H9 (cell line): ENCODE measurements around the gene IDH2. TPM values are rescaled to one million over a fixed set of nuclear protein-coding genes. Genes with fewer than 3 reads are reported as not detected.
A peak's percentile ranks its signal among the peaks of the same experiment; 100 is the strongest.

Experiments used
- DNase-seq: peaks from one replicate; pipeline ENCODE4 v3.0.0-alpha.2; 2017
- H2AFZ ChIP-seq: one replicate; pipeline ENCODE4 v1.6.1; 2013; ENCODE audit warnings: mild to moderate bottlenecking, low read length, control low read depth, moderate library complexity
- H2AK5ac ChIP-seq: 2 replicates; pipeline ENCODE4 v1.6.1; 2013; ENCODE audit warnings: low read length, control low read depth, mixed read lengths; ENCODE audit not compliant: insufficient read length
- H2BK120ac ChIP-seq: one replicate; pipeline ENCODE4 v1.6.1; 2013; ENCODE audit warnings: low read depth, mild to moderate bottlenecking, low read length, control low read depth, inconsistent platforms; ENCODE audit not compliant: poor library complexity, severe bottlenecking
- H2BK12ac ChIP-seq: 2 replicates; pipeline ENCODE4 v1.6.1; 2013; ENCODE audit warnings: low read length, control low read depth, mixed read lengths, low read depth; ENCODE audit not compliant: insufficient read length
- H2BK15ac ChIP-seq: 2 replicates; pipeline ENCODE4 v1.6.1; 2013; ENCODE audit warnings: low read depth, low read length, control low read depth
- H2BK20ac ChIP-seq: one replicate; pipeline ENCODE4 v1.6.1; 2013; ENCODE audit warnings: low read depth, mild to moderate bottlenecking, low read length, control low read depth, inconsistent platforms; ENCODE audit not compliant: poor library complexity, severe bottlenecking
- H2BK5ac ChIP-seq: 2 replicates; pipeline ENCODE4 v1.6.1; 2013; ENCODE audit warnings: low read length, control low read depth, mixed read lengths; ENCODE audit not compliant: insufficient read length
- H3K14ac ChIP-seq: 2 replicates; pipeline ENCODE4 v1.6.1; 2013; ENCODE audit warnings: low read length, control low read depth; ENCODE audit not compliant: insufficient read depth
- H3K18ac ChIP-seq: 2 replicates; pipeline ENCODE4 v1.6.1; 2013; ENCODE audit warnings: low read depth, mild to moderate bottlenecking, mixed read lengths, low read length, control low read depth; ENCODE audit not compliant: insufficient read length
- H3K23ac ChIP-seq: 2 replicates; pipeline ENCODE4 v1.6.1; 2013; ENCODE audit warnings: low read length, control low read depth, mixed read lengths, low read depth; ENCODE audit not compliant: insufficient read length
- H3K23me2 ChIP-seq: 2 replicates; pipeline ENCODE4 v1.6.1; 2013; ENCODE audit warnings: low read depth, mild to moderate bottlenecking, mixed read lengths, low read length, control low read depth; ENCODE audit not compliant: insufficient read length, poor library complexity, severe bottlenecking
- H3K27ac ChIP-seq: 2 replicates; pipeline ENCODE4 v1.5.1; 2013; ENCODE audit warnings: low read length, control low read depth, mixed read lengths, low read depth; ENCODE audit not compliant: insufficient read length
- H3K27me3 ChIP-seq: 2 replicates; pipeline ENCODE4 v1.6.1; 2013; ENCODE audit warnings: low read length, control low read depth, inconsistent platforms; ENCODE audit not compliant: insufficient read depth
- H3K4ac ChIP-seq: 2 replicates; pipeline ENCODE4 v1.6.1; 2013; ENCODE audit warnings: low read depth, mild to moderate bottlenecking, control low read depth, inconsistent platforms, low read length, moderate library complexity
- H3K4me1 ChIP-seq: 2 replicates; pipeline ENCODE4 v1.6.1; 2013; ENCODE audit warnings: low read length, control low read depth, inconsistent platforms; ENCODE audit not compliant: insufficient read depth
- H3K4me2 ChIP-seq: 2 replicates; pipeline ENCODE4 v1.6.1; 2013; ENCODE audit warnings: low read length, control low read depth, mixed read lengths; ENCODE audit not compliant: insufficient read length, insufficient read depth
- H3K56ac ChIP-seq: 2 replicates; pipeline ENCODE4 v1.6.1; 2013; ENCODE audit warnings: low read depth, mild to moderate bottlenecking, mixed read lengths, low read length, control low read depth; ENCODE audit not compliant: insufficient read length
- H3K79me1 ChIP-seq: 2 replicates; pipeline ENCODE4 v1.6.1; 2013; ENCODE audit warnings: low read depth, mild to moderate bottlenecking, moderate library complexity, low read length, control low read depth, inconsistent platforms; ENCODE audit not compliant: insufficient read depth, poor library complexity, severe bottlenecking
- H3K79me2 ChIP-seq: 2 replicates; pipeline ENCODE4 v1.6.1; 2013; ENCODE audit warnings: low read length, control low read depth, inconsistent platforms; ENCODE audit not compliant: insufficient read depth
- H3K9ac ChIP-seq: 2 replicates; pipeline ENCODE4 v1.6.1; 2013; ENCODE audit warnings: low read length, control low read depth, mixed read lengths; ENCODE audit not compliant: insufficient read length; ENCODE audit errors: extremely low read depth
- H3K9me3 ChIP-seq: one replicate; pipeline ENCODE4 v1.6.1; 2013; ENCODE audit warnings: low read depth, low read length, inconsistent platforms; ENCODE audit not compliant: control insufficient read depth
- H3T11ph ChIP-seq: one replicate; pipeline ENCODE4 v1.6.1; 2013; ENCODE audit warnings: mild to moderate bottlenecking, low read length, control low read depth, inconsistent platforms
- H4K20me1 ChIP-seq: one replicate; pipeline ENCODE4 v1.6.1; 2013; ENCODE audit not compliant: control insufficient read depth, insufficient read length, insufficient read depth
- H4K5ac ChIP-seq: 2 replicates; pipeline ENCODE4 v1.6.1; 2013; ENCODE audit warnings: low read depth, mild to moderate bottlenecking, mixed read lengths, low read length, control low read depth; ENCODE audit not compliant: insufficient read length
- H4K8ac ChIP-seq: replicated peaks from 2 replicates; pipeline ENCODE4 v1.6.1; 2013; ENCODE audit warnings: low read length, control low read depth, mixed read lengths, low read depth; ENCODE audit not compliant: insufficient read length
- H4K91ac ChIP-seq: 2 replicates; pipeline ENCODE4 v1.6.1; 2013; ENCODE audit warnings: low read depth, mild to moderate bottlenecking, moderate library complexity, mixed read lengths, low read length, control low read depth; ENCODE audit not compliant: insufficient read length
- H3K27ac Mint-ChIP-seq, 3 experiments: 2 replicates in 2 of 3; 3 replicates in 1 of 3; pipeline ENCODE4 v1.8.0; 2020 to 2021; ENCODE audit warnings: mixed read lengths in 3 of 3, mild to moderate bottlenecking in 1 of 3, moderate library complexity in 1 of 3
- H3K27me3 Mint-ChIP-seq: 2 replicates; pipeline ENCODE4 v1.8.0; 2021; ENCODE audit warnings: low read depth, mild to moderate bottlenecking, moderate library complexity, mixed read lengths
- H3K36me3 Mint-ChIP-seq, 3 experiments: 2 replicates in 2 of 3; 3 replicates in 1 of 3; pipeline ENCODE4 v1.8.0; 2020 to 2021; ENCODE audit warnings: low read depth in 3 of 3, mixed read lengths in 3 of 3; ENCODE audit not compliant: insufficient read depth in 1 of 3
- H3K4me1 Mint-ChIP-seq, 2 experiments: 2 replicates each; pipeline ENCODE4 v1.8.0; 2020; ENCODE audit warnings: mixed read lengths in 2 of 2
- H3K4me3 Mint-ChIP-seq, 2 experiments: 2 replicates in 1 of 2; 3 replicates in 1 of 2; pipeline ENCODE4 v1.8.0; 2020 to 2021; ENCODE audit warnings: mild to moderate bottlenecking in 2 of 2, mixed read lengths in 2 of 2, moderate library complexity in 1 of 2
- H3K9me3 Mint-ChIP-seq, 2 experiments: 2 replicates in 1 of 2; 3 replicates in 1 of 2; pipeline ENCODE4 v1.8.0; 2020; ENCODE audit warnings: mild to moderate bottlenecking in 2 of 2, mixed read lengths in 2 of 2, moderate library complexity in 1 of 2
- WGBS: extraction: QIAGEN DNeasy Blood & Tissue Kit; methylation state at CpG from one replicate; pipeline ENCODE4 v1.1.7; 2013; ENCODE audit warnings: missing lambda C conversion rate, low lambda C conversion rate, mixed read lengths; ENCODE audit not compliant: insufficient read length; ENCODE audit errors: extremely low coverage; 5-methylcytosine and 5-hydroxymethylcytosine counted together
- total RNA-seq: library from RNA; stranded (reverse); gene quantifications from 2 replicates; pipeline ENCODE4 v1.2.1, GENCODE V29; 2021
- TF ChIP-seq, protein P1 (sequence below): fragments of 200-600 bp; sonication (generic); conservative IDR thresholded peaks from 3 replicates; pipeline ENCODE4 v1.8.0; 2021; ENCODE audit warnings: antibody characterized with exemption, mild to moderate bottlenecking

The IDH2 gene
- total RNA-seq, 1 experiment from 2014 or later = 57.7 TPM

DNA sequence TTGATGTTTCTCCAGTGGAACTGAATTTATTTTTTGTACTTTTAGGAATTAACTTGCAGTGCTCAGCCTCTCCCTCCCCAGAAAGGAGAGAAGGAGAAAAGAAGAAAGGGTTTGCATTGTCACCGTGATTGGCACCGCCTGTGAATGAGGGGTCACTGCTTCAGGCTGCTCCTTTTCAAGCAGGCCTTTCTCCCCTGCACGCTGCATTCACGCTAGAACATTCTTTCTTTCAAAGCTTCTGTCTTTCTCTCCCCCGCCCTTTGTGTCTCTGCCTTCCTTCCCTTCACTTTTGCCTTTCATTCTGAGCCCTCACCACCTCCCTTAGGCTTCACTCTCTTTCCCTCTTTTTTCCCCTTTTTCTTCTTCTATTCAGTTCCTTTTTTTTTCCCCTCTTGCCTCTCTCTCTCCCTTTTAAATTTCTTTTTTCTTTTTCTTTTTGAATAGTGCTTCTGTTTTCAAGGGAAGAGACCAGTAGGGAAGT lies 58.7 kb downstream of the IDH2 start:
- peaks cover 25 to 33% of the 10 kb centered on the region in 2 experiments for H3K4me1 Mint-ChIP-seq
- H3K27me3 ChIP-seq = no peaks in the 10 kb centered on the region
- no peak overlapping the region for H2AK5ac ChIP-seq
- no peak overlapping the region for H3K27ac ChIP-seq
- H2BK5ac ChIP-seq = no peak overlapping the region
- H3K18ac ChIP-seq = no peak overlapping the region
- H3K23ac ChIP-seq = no peak overlapping the region
- H3K9me3 Mint-ChIP-seq = no peaks in the 10 kb centered on the region
- H3K27me3 Mint-ChIP-seq = no peaks in the 10 kb centered on the region
- no peak overlapping the region for H2AFZ ChIP-seq
- no peak overlapping the region for H4K91ac ChIP-seq
- H3K14ac ChIP-seq = no peak overlapping the region; the same call in 1 of the 2 replicates
- H4K8ac ChIP-seq = no peak overlapping the region
- H2BK15ac ChIP-seq = no peak overlapping the region
- H4K5ac ChIP-seq = no peak overlapping the region
- H3K36me3 Mint-ChIP-seq = no peaks in the 10 kb centered on the region
- DNase-seq = no peak
- no peak overlapping the region for H3K4me2 ChIP-seq
- no peak overlapping the region for H3K4ac ChIP-seq
- H3K23me2 ChIP-seq = no peaks in the 10 kb centered on the region
- H3K9ac ChIP-seq = no peak overlapping the region
- no peak overlapping the region for H2BK20ac ChIP-seq
- no peaks in the 10 kb centered on the region for H3K79me1 ChIP-seq
- TF ChIP-seq, protein P1, sequence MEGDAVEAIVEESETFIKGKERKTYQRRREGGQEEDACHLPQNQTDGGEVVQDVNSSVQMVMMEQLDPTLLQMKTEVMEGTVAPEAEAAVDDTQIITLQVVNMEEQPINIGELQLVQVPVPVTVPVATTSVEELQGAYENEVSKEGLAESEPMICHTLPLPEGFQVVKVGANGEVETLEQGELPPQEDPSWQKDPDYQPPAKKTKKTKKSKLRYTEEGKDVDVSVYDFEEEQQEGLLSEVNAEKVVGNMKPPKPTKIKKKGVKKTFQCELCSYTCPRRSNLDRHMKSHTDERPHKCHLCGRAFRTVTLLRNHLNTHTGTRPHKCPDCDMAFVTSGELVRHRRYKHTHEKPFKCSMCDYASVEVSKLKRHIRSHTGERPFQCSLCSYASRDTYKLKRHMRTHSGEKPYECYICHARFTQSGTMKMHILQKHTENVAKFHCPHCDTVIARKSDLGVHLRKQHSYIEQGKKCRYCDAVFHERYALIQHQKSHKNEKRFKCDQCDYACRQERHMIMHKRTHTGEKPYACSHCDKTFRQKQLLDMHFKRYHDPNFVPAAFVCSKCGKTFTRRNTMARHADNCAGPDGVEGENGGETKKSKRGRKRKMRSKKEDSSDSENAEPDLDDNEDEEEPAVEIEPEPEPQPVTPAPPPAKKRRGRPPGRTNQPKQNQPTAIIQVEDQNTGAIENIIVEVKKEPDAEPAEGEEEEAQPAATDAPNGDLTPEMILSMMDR = no peak
- H3T11ph ChIP-seq = no peak overlapping the region
- no peaks in the 10 kb centered on the region for H4K20me1 ChIP-seq
- no peak overlapping the region for H3K56ac ChIP-seq
- H2BK12ac ChIP-seq = no peak overlapping the region
- H3K9me3 ChIP-seq = no peaks in the 10 kb centered on the region
- no CpG with 5 or more reads among the region's 5 CpGs for WGBS
- H3K27ac Mint-ChIP-seq = peak overlapping the region in 2 of 3 experiments; percentile 59 to 68; a peak in 3 of 7 replicates
- H3K79me2 ChIP-seq = no peaks in the 10 kb centered on the region
- no peaks in the 10 kb centered on the region; the same call in 1 of the 2 replicates for H3K4me1 ChIP-seq
- H2BK120ac ChIP-seq = no peak overlapping the region
- no peak overlapping the region for H3K4me3 Mint-ChIP-seq
